HG02970 (cell line): ENCODE results near the gene NRIP1.
"Not testable (repeated sequence)": the region's sequence is repeated elsewhere in the genome, so short reads cannot be mapped to it uniquely, and the experiment has no call there.

Experiments
- ATAC-seq: cut with Tn5 transposase; IDR thresholded peaks from one replicate; pipeline ENCODE4 v1.9.1; 2021; ENCODE audit warnings: mild to moderate bottlenecking, moderate library complexity, moderate number of reproducible peaks; ENCODE audit not compliant: unreplicated experiment, low FRiP score

The NRIP1 gene

GRCh38 chr21:15045017-15045416 is 19.8 kb downstream of the NRIP1 start:
- ATAC-seq: no peak

GRCh38 chr21:15042531-15042930 is 22.3 kb downstream of the NRIP1 start:
- no peak for ATAC-seq

GRCh38 chr21:15039607-15040299 is 25.0 kb downstream of the NRIP1 start:
- ATAC-seq: no peak

GRCh38 chr21:15037900-15038293 is 26.9 kb downstream of the NRIP1 start:
- no peak for ATAC-seq

- no peak for ATAC-seq
Measured at GRCh38 chr21:15037095-15037899, 27.5 kb downstream of the NRIP1 start.

GRCh38 chr21:15036189-15036588 is 28.6 kb downstream of the NRIP1 start:
- ATAC-seq: no peak

GRCh38 chr21:15034126-15034853 is 30.5 kb downstream of the NRIP1 start:
- no peak for ATAC-seq

- no peak for ATAC-seq
Measured at GRCh38 chr21:15031790-15032357, 32.9 kb downstream of the NRIP1 start.

GRCh38 chr21:15031362-15031761 is 33.4 kb downstream of the NRIP1 start:
- ATAC-seq: not testable (repeated sequence)

GRCh38 chr21:15030861-15031260 is 33.9 kb downstream of the NRIP1 start:
- not testable (repeated sequence) for ATAC-seq

- ATAC-seq: no peak
Measured at GRCh38 chr21:15029077-15029476, 35.7 kb downstream of the NRIP1 start.

- no peak for ATAC-seq
Measured at GRCh38 chr21:15028186-15028585, 36.6 kb downstream of the NRIP1 start.

GRCh38 chr21:15027056-15027455 is 37.7 kb downstream of the NRIP1 start:
- ATAC-seq: no peak

- ATAC-seq: no peak
Measured at GRCh38 chr21:15026370-15026769, 38.4 kb downstream of the NRIP1 start.

- no peak for ATAC-seq
Measured at GRCh38 chr21:15023776-15024175, 41.0 kb downstream of the NRIP1 start.

GRCh38 chr21:15022608-15023261 is 42.1 kb downstream of the NRIP1 start:
- no peak for ATAC-seq

GRCh38 chr21:15020797-15021196 is 44.0 kb downstream of the NRIP1 start:
- ATAC-seq: no peak

- ATAC-seq: no peak
Measured at GRCh38 chr21:15018382-15018781, 46.4 kb downstream of the NRIP1 start.

- ATAC-seq: no peak
Measured at GRCh38 chr21:15015622-15016471, 49.0 kb downstream of the NRIP1 start.
